NCI-H510A (cell line): Measurements from ENCODE around the gene MYO16.
A peak's percentile ranks its signal among the peaks of the same experiment; 100 is the strongest.

Source experiments
- DNase-seq: peaks from one replicate; lab custom pipeline; 2025; lab: John Stamatoyannopoulos, UW

The MYO16 gene

DNA sequence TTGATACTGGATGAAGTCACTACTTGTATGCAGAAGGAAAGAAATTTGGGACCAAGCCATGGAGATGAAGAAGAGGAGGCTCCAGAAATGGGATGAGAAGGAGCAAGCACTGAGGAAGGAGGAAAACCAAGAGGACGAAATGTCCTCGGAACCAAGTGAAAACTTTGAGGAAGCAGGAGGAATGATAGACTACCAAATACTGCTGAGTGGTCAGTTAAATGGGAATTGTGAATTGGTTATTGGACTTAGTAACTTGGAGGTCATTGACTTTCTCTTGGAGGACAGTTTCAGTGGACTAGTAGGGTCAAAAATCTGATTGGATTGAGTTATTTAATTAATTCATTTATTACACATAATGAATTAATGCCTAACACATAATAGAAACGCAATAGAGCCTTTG is 167.9 kb downstream of the MYO16 start:
- DNase-seq = no peak

DNA sequence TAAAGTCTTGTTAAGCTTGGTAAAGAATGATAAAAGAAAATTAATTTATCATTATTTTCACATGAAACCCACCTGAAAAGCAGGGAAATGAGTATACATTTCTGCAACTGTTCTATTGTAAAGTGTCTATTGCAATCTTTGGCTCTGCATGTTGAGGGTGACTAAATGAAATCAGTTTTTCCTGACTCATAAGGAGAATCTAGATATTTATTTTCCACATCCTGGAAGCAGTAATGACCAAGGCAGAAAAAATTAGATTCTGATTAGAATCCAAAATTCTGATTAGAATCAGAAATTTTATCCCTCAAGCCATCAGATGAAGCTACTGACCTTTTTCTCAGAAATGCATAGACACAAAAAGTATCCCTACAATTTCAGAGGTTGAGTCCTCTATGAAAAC is 178.4 kb downstream of the MYO16 start:
- DNase-seq = no peak

DNA sequence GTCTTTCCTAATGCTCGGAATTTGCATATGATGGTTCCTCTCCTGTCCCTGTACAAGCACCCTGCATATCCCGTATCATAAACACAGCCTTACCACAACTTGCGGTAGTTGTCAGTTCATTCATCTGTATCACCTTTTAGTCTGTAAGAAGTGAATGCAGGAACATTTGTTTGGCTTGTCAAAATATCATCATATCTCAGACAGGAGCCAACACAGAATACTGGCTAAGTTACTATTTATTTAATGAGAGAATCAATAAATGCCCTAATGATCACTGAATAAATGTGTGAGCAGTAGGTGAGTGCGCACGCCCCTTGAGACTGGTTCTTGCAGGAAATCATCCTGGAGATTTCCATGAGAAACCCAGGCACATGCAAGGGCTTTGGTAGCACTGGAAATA is 182.8 kb downstream of the MYO16 start:
- no peak for DNase-seq

DNA sequence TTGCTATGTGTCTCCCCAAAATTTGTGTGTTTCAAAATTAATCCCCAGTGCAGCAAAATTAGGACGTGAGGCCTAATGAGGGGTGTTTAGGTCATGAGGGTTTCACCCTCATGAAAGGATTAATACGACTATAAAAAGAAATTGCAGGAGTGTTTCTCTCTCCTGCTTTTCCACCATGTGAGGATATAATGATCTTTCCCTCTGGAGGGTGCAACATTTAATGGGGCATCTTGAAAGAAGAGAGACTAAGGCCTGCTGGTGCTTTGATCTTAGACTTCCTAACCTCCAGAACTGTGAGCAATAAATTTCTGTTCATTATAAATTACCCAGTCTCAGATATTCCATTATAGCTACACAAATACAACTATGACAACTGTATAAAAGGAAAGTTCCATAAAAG is 183.2 kb downstream of the MYO16 start:
- DNase-seq = no peak

DNA sequence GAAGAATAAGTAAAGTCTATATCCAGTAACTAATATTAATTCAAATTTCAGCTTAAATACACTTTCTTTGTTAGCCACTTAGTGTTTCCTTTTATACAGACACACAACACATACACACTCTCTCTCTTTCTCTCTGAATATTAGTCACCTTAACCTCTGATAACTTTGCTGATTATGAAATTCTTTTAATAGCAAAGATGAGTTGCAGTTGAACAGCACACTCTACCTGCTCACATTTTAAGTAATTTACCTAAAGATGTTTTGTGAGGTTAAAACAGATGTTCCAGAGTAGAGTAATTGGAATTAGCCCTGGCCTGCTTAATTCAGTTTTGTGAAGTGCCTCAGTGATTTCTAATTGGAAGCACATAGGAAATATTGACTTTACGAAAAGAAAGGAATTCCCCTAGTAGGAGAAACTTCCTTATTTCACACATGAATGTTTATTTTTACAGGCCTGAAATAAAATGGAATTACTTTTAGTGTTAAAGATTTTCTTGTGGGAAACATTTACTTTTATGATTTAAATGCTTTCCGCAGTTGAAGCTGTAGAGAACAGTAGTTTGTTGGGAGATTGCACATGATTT is 184.3 kb downstream of the MYO16 start:
- DNase-seq = no peak

DNA sequence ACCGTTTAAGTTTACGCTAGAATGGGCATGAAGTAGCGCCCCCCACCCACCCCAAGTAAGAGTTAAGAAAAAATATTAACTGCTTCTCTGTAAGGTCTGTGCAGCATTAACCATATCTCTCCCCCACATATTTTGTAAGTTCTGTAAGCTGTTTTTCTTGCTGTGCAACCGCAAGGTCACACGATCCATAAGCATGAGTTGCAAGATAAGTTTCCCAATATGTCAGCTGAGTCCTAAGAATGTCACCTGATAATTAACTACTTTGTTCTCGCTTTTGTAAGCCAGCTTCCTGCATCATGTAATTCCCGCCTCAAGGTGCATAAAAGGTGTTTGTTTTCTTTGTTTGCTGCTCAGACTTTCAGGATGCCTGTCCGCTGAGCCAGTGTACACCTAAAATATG is 187.0 kb downstream of the MYO16 start:
- no peak for DNase-seq

DNA sequence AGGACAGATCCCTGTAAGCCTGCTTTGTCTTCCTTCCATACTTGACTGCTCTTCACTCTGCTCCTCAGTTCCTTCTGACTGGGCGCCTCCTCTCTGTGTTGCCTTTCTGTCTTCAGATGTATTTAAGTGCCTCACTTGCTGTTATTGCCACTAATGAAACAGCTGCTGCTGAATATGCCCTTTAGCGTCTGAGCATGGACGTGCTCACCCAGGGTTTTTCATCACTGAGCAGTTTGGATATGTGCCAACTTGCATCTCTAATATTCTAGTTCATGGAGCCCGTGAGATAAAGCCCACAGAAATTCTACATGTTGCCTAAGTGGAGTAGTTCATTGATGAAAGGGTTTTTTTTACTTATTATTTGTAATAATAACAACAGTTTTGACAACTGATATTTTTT is 198.2 kb downstream of the MYO16 start:
- DNase-seq = peak; percentile 32

DNA sequence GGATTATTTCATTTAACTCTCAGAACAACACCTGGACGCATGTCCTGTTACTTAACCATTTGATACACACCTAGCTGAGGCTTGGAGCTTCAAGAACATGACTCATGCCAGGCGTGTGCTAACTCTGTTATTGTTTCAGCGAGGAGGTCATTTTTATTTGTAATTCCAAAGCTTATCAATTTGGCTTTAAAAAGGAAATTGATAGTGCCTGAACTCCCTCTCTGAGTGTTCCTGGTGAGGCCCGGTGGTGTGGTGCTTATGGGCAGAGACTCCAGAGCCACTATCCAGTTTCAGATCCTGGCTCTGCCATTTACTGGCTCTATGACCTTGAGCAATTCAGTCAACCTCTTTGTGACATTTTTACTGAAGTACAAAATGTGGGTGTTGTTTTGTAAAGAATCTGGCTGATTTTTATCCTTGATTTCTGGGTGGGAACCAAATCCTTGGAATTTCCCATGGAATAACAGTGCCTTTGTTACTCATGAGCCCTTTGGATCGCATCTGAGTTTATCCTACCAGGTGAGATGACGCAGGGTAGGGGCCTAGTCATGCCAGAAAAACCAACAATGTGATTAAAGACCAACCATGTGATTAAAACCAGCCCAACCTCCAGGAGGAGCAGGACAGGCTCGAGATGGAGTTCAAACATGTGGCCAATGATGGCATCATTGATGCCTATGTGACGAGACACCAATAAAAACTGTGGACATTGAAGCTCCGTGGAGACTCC is 198.8 kb downstream of the MYO16 start:
- no peak for DNase-seq

DNA sequence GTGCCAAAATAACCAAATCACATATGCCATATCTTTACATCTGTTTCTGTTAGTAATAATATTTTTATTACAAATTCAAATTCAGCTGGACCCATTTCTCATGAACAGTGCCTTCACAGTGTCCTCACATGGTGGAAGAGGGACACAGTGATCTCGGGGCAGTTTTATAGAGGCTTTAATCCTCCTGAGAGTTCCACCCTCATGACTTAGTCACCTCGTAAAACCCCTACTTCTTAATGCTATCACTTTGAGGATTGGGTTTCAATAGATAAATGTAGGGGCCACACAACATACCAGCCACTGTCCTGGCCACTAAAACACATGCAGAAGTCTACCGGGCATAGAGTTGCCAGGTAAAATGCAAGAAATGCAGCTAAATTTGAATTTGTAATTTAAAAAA is 201.5 kb downstream of the MYO16 start:
- no peak for DNase-seq

DNA sequence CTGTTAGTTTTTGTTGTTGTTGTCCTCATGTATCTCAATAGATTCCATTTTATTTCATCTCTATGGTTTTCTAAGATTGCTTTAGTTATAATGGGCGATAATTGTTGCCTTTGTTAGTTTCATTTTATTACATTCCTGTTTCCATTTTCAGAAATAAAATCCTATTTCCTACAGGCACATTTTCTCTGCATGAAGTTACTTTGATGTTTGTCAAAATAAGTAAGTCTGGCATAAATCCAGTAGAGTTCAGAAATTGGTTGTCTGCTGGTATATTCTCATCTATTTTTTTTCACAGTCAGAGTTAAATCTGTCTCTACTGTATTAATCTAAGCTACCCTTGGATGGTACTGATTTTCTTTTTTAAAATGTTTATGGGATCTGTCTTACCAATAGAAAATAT is 204.1 kb downstream of the MYO16 start:
- no peak for DNase-seq

DNA sequence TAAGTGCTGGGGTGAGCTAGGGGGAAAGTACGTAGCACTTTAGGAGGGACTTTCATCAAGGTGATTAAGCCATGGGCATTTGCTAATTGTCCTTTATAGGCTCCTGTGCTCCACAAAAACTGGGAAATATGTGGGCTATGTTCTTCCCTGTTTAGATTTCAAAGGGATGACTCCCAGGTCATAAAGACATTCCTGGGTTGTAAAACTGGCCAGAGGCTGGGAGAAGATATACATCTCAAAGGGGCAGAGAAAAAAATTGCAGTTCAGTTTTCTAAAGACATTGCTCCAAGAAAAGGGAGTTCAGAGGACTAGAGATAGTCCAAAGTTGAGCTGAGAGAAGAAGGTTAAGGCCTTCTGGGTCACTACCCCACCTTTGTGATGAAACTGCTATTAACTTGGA is 204.8 kb downstream of the MYO16 start:
- no peak for DNase-seq

DNA sequence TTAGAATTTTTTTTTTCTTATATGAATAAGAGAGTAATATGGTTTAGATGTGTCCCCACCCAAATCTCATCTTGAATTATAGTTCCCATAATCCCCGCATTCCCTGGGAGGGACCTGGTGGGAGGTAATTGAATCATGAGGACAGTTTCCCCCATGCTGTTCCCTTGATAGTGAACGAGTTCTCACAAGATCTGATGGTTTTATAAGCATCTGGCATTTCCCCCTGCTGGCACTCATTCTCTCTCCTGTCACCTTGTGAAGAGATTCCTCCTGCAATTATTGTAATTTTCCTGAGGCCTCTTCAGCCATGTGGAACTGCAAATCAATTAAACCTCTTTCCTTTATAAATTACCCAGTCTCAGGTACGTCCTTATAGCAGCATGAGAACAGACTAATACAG is 205.7 kb downstream of the MYO16 start:
- DNase-seq = no peak

DNA sequence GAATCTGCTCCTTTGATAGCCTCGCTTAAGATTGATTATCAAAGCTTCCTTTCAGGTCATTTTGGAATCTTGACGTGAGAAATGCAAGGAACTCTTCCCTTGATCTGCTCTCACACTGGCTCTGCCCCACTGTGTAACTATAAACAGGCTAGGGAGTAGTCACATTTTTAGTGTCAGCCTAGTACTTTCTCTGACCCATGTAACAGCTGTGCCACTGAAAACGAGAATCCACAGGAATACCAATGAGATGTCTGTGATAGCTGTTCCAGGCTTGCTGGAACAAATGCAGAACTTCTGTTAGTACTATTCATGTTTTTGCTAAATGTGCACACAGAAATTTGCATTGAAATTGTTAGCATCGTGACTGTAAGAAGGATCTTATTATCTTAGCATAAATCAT is 221.3 kb downstream of the MYO16 start:
- no peak for DNase-seq

DNA sequence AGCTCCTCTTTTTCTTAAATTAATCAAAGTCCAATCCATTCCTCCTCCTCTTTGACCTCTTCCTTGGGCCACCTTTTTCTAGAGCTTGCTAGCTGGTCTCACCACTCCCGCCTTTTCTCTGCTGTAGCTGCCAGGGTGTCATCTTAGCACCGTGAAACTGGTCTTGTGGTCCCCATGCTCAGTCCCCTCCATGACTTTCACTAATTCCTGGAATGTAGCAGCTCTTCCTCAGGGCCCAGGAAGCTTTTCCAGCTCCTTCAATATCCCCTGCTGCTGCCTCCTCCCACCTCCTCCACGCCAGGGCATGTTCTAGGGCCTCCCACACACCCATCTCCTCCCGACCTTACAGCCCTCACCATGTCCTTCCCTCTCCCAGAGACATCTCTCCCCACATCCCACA is 222.2 kb downstream of the MYO16 start:
- no peak for DNase-seq

DNA sequence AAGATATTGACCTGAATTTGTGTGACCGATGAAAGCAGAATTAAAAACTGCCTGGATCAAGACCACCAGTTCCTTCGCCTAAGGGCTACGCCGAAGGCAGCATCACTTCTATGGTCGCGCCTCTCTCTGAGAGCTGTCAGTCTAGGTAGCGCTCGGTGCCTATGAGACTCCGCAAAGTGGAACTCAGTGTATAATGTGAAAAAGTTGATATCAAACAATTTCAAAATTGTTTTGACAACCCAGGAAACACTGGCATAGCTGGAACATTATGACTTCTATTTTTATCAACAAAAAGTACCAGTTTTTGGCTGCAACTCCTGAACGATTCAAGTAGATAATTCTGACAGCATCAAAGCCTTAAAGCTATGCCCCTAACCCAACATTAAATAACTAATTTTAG is 223.6 kb downstream of the MYO16 start:
- no peak for DNase-seq

DNA sequence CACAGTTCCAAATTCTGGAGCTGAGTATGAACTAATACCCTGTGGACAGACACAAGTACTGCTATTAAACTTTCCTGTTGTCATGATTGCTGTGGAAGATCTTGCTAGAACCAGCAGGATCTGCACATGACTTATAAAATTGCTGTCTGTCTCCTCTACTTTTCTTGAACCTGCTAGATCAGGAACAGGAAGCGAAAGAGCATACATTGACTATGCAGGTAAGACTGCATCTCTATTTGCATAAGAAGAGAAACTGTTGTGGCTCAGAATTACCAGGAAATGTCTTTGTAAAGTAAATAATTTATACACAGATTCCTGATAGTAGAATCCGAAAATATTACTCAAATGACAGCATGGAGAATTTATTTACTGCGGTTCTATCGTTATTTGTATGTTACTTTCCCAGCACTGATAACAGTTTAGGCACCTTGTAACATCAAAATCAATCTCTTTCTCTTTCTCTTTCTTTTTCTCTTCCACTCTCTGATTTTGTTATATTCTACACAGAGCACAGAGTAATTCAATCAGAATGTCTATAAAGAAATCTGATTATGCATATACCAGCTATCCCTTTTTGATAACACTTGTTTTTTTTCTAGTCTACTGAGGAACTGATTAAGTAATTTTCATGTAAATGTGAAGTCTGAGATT is 226.5 kb downstream of the MYO16 start:
- no peak for DNase-seq

DNA sequence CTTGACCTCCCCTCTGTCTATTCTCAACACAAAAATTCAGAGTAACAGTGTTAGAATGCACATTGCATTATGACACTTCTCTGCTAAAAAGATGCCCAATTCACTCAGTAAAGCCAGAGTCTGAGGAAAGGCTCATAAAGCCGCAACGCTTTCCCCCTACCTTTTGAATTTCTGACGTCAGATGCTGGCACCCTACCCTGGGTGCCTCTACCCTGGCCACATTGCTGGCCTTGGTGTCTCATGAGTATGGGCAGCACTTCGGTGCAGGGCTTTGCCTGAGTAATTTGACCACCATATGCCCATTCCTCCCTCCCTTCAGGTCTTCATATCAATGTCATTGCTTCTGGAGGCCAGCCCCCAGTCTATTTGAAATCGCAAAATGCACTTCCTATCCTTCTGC is 229.3 kb downstream of the MYO16 start:
- no peak for DNase-seq

DNA sequence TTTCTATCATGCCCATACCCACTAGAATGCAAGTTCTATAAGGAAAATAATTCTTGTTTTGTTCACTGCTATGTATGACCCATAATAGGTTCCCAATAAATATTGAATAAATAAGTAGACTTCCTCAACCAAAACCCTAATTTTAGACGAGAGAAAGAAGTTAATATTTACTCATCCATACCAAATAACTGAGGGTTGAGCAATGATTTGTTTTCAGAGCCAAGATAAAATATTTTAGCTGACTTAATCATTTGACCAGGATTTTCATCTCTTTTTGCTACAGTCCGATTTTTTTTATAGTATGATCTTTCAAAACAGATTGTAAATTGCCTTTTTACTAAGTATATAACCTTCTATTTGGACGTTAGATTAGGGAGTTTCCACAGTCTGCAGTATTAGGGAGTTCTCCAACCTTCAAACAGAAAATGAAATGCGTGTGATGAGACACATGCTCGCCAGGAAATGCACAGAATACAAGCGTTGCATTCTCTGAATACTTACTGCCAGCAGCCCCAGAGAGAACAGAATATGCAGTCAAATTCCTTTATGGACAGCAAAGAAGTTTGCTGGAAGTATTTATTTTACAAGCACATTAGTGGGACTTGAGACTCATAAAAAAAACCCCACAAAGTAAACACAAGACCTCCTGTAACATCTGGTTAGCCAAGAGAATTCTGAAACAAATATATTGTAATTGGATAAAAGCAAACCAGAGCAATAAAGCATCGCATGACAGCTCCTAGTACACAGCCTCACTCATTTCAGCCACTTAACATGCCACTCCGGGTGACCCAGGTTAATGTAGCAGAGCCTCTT is 230.0 kb downstream of the MYO16 start:
- DNase-seq = no peak

DNA sequence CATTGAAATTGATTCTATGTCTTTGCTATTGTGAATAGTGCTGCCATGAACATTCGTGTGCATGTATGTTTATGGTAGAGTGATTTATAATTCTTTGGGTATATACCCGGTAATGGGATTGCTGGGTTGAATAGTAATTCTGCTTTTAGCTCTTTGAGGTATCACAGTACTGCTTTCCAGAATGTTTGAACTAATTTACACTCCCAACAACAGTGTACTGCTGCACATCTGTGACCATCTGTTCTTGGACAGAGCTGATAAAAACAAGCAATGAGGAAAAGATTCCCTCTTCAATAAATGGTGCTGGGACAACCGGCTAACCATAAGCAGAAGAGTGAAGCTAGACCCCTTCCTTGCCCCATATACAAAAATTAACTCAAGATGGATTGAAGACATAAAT is 231.0 kb downstream of the MYO16 start:
- no peak for DNase-seq

DNA sequence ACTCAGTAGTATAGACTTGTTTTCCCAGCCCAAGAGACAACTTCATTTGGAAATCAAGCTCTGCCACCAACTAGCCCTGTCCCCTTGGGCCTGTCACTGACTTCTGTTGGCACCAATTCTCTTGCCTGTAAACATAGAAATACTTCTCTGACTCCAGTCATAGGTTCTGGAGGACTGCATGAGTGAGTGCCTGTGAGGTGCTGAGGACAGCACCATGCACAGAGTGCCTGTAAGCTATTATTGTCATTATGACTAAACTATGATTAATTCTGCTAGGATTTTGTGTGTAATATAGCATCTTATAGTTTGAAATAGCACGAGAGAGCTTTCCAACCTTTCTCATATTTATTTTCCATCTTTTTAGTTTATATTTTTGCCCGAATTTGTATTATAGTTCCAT is 247.9 kb downstream of the MYO16 start:
- no peak for DNase-seq

DNA sequence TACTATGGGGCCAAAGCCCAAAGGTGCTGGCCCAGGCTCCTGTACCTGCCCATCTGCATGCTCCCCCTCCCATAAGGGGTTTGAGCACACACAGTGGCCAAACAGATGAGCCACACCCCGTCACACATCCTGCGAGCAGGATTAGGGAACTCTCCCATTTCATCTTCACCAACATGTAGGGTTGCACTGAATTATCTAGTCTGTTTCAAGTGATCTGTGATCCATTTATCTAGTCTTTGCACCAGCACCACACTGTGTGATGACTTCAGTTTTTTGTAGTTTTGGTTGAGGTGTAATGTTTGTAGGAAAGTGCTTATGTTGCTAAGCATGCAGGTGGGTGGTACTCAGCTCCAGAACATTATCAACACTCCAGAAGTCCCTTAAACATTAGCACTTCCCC is 249.3 kb downstream of the MYO16 start:
- DNase-seq = no peak

DNA sequence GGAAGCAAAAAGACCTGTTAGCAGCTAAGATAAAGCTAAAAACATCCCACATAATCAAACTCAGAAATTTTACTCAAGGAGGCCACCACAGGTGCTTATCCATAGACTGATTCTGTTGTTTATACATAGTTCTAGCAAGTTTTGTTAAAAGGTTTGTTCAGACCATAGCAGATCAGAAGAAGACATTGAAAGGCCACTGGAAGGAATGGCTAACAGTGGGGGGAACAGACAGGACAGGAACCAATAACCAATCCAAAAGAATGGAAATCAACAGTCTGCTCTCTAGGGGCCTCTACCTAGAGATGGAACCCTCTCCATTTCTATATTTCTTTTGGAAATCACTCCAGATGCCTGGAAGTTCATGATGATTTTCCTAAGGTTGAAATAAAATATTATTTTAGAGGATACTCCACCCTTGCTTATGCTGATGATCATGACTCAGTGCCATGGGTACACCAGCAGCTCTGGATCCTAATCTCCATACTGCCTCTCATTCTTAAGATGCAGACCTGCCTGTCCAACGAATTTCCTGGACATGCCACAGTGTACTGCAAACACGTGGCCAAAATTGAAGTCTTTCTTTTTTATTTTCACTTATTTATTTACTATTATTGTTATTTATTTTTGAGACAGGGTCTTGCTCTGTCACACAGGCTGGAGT is 260.0 kb downstream of the MYO16 start:
- no peak for DNase-seq
